GM23338 (cell line): ENCODE measurements around the gene RNF8. TPM values are rescaled to one million over a fixed set of nuclear protein-coding genes. Genes with fewer than 3 reads are reported as not detected.

Source experiments
- polyA plus RNA-seq: library from polyadenylated mRNA; unstranded; fragments of >200 nt; fragmentation: Nextera tagmentation; extraction: Ambion mirVana; gene quantifications from 2 replicates; pipeline ENCODE4 v1.2.1, GENCODE V29; 2016
- small RNA-seq: library from RNA; depleted of rRNA; stranded (forward); fragments of <200 nt; gene quantifications from one replicate; pipeline ENCODE3, GENCODE V24; 2014; ENCODE audit warnings: low replicate concordance
- total RNA-seq: library from RNA; depleted of rRNA; stranded (reverse); fragments of >200 nt; shearing (Covaris generic); gene quantifications from 2 replicates; pipeline ENCODE4 v1.2.3, GENCODE V29; 2014; rRNA removed

Gene RNF8
- total and polyA plus RNA-seq, 2 experiments from 2014 or later: 41.6 to 55.2 TPM

Small RNA genes lying within 50 kb of the gene (small RNA-seq; reads per million reads assigned to genes)
- not detected for gene RN7SL273P

Other genes with a start within 250 kb of the RNF8 start
- gene PIM1, start 183.8 kb upstream of the RNF8 start, total RNA-seq: 64.0 and 74.2 TPM in 2 replicates
- 43.7 and 46.0 TPM in 2 replicates for gene PIM1, start 183.8 kb upstream of the RNF8 start, polyA plus RNA-seq
- 15.7 and 19.9 TPM in 2 replicates for gene TBC1D22B, start 96.2 kb upstream of the RNF8 start, total RNA-seq
- gene TBC1D22B, start 96.2 kb upstream of the RNF8 start, polyA plus RNA-seq: 6.6 and 9.1 TPM in 2 replicates
- 1.0 TPM in 1 of 2 replicates, not detected in the other for gene TMEM217, start 95.8 kb upstream of the RNF8 start, total RNA-seq
- 0.77 and 1.3 TPM in 2 replicates for gene TMEM217, start 95.8 kb upstream of the RNF8 start, polyA plus RNA-seq
- gene CMTR1, start 79.2 kb downstream of the RNF8 start, total RNA-seq: 36.4 and 38.0 TPM in 2 replicates
- 7.3 and 9.9 TPM in 2 replicates for gene CMTR1, start 79.2 kb downstream of the RNF8 start, polyA plus RNA-seq
- 17.6 and 18.0 TPM in 2 replicates for gene CCDC167, start 145.9 kb downstream of the RNF8 start, total RNA-seq
- gene CCDC167, start 145.9 kb downstream of the RNF8 start, polyA plus RNA-seq: 21.1 and 21.4 TPM in 2 replicates